T1000 (cell line): ENCODE results near the gene STMN3.
"Not testable (repeated sequence)": the region's sequence is repeated elsewhere in the genome, so short reads cannot be mapped to it uniquely, and the experiment has no call there.

Source experiments
- DNase-seq: peaks from one replicate; lab custom pipeline; 2025; ENCODE audit warnings: mixed read lengths; lab: John Stamatoyannopoulos, UW

The STMN3 gene

GRCh38 chr20:63612276-63612931 is 40.8 kb downstream of the STMN3 start:
- no peak for DNase-seq

- DNase-seq, result no peak
Observed at GRCh38 chr20:63611646-63612045, 41.6 kb downstream of the STMN3 start.

- DNase-seq, result no peak
Observed at GRCh38 chr20:63610581-63611435, 42.4 kb downstream of the STMN3 start.

- no peak for DNase-seq
Observed at GRCh38 chr20:63606686-63607085, 46.5 kb downstream of the STMN3 start.

GRCh38 chr20:63602321-63602720 is 50.9 kb downstream of the STMN3 start:
- DNase-seq, result no peak

GRCh38 chr20:63601679-63602078 is 51.5 kb downstream of the STMN3 start:
- DNase-seq, result not testable (repeated sequence)

GRCh38 chr20:63599396-63600050 is 53.7 kb downstream of the STMN3 start:
- DNase-seq, result no peak

- no peak for DNase-seq
Observed at GRCh38 chr20:63598479-63599395, 54.5 kb downstream of the STMN3 start.

GRCh38 chr20:63597651-63598478 is 55.4 kb downstream of the STMN3 start:
- DNase-seq, result no peak

GRCh38 chr20:63596423-63596822 is 56.8 kb downstream of the STMN3 start:
- no peak for DNase-seq

GRCh38 chr20:63595416-63596127 is 57.7 kb downstream of the STMN3 start:
- no peak for DNase-seq

GRCh38 chr20:63594043-63594561 is 59.1 kb downstream of the STMN3 start:
- no peak for DNase-seq

GRCh38 chr20:63592661-63593060 is 60.6 kb downstream of the STMN3 start:
- DNase-seq, result no peak

GRCh38 chr20:63591786-63592355 is 61.4 kb downstream of the STMN3 start:
- DNase-seq, result no peak

- DNase-seq, result no peak
Observed at GRCh38 chr20:63591147-63591533, 62.1 kb downstream of the STMN3 start.

- DNase-seq, result no peak
Observed at GRCh38 chr20:63590218-63591146, 62.7 kb downstream of the STMN3 start.
